WI38 (cell line): ENCODE measurements around the gene GORAB.

ENCODE experiments used
- H3K4me3 ChIP-seq: 2 replicates; pipeline ENCODE4 v1.5.1; 2011; ENCODE audit warnings: low read depth, mild to moderate bottlenecking, control low read depth, low read length
- CTCF ChIP-seq: IDR thresholded peaks from 2 replicates; pipeline ENCODE4 v1.5.1; 2012; ENCODE audit warnings: low read depth, mild to moderate bottlenecking, control low read depth, low read length

The GORAB gene

GRCh38 chr1:170537798-170538503 is 6.0 kb downstream of the GORAB start:
- no peak overlapping the region for H3K4me3 ChIP-seq
- no peak for TF ChIP-seq CTCF

- no peak overlapping the region for H3K4me3 ChIP-seq
- TF ChIP-seq CTCF = no peak
Observed at GRCh38 chr1:170538687-170539086, 6.7 kb downstream of the GORAB start.

GRCh38 chr1:170539154-170539553 is 7.2 kb downstream of the GORAB start:
- H3K4me3 ChIP-seq = no peak overlapping the region
- TF ChIP-seq CTCF = no peak

GRCh38 chr1:170544624-170545023 is 12.7 kb downstream of the GORAB start:
- H3K4me3 ChIP-seq = no peak overlapping the region
- TF ChIP-seq CTCF = no peak

GRCh38 chr1:170545476-170545875 is 13.5 kb downstream of the GORAB start:
- H3K4me3 ChIP-seq = no peak overlapping the region
- no peak for TF ChIP-seq CTCF

- H3K4me3 ChIP-seq = no peak overlapping the region
- no peak for TF ChIP-seq CTCF
Observed at GRCh38 chr1:170547255-170547654, 15.3 kb downstream of the GORAB start.

GRCh38 chr1:170548497-170548896 is 16.5 kb downstream of the GORAB start:
- no peak overlapping the region for H3K4me3 ChIP-seq
- TF ChIP-seq CTCF = no peak
